Ascending aorta (tissue), 2 donors: Measurements from ENCODE around the gene MAGOH. TPM values are rescaled to one million over a fixed set of nuclear protein-coding genes. Genes with fewer than 3 reads are reported as not detected.
A peak's percentile ranks its signal among the peaks of the same experiment; 100 is the strongest.

Experiments
- DNase-seq, 2 donors: peaks; one replicate each; pipeline ENCODE4 v3.0.0-alpha.2; 2019; ENCODE audit warnings: low spot score in 2 of 2
- H3K27ac ChIP-seq, 2 donors: fragments of 200-600 bp; sonication (generic); one replicate each; pipeline ENCODE4 v1.5.1; 2016 to 2017; ENCODE audit warnings: mild to moderate bottlenecking in 1 of 2
- H3K27me3 ChIP-seq: fragments of 200-600 bp; sonication (generic); one replicate; pipeline ENCODE4 v1.5.1; 2017
- H3K36me3 ChIP-seq, 2 donors: fragments of 200-600 bp; sonication (generic); one replicate each; pipeline ENCODE4 v1.5.1; 2016
- H3K4me1 ChIP-seq, 2 donors: fragments of 200-600 bp; sonication (generic); one replicate each; pipeline ENCODE4 v1.5.1; 2016 to 2017; ENCODE audit warnings: mild to moderate bottlenecking in 1 of 2
- H3K4me3 ChIP-seq, 2 donors: fragments of 200-600 bp; sonication (generic); one replicate each; pipeline ENCODE4 v1.5.1; 2016 to 2017; ENCODE audit warnings: mild to moderate bottlenecking in 1 of 2
- H3K9me3 ChIP-seq, 2 donors: fragments of 200-600 bp; sonication (generic); one replicate each; pipeline ENCODE4 v1.5.1; 2016
- CTCF ChIP-seq, 3 experiments: fragments of 200-600 bp in 2 of 3; fragments of 450-650 bp in 1 of 3; sonication (generic) in 2 of 3; IDR thresholded peaks; one replicate each; pipeline ENCODE4 v1.5.1; 2016 to 2019; ENCODE audit warnings: antibody characterized with exemption in 3 of 3, mild to moderate bottlenecking in 1 of 3, moderate library complexity in 1 of 3
- intact Hi-C: fragments of 100-400 bp; cut with DNase I; formaldehyde crosslinking; loops from one replicate; pipeline ENCODE4 v1.15.1; 2023
- total RNA-seq: library from RNA; depleted of rRNA; stranded (reverse); fragments of >200 nt; gene quantifications from one replicate; pipeline ENCODE4 v1.1.0, GENCODE V29; 2016

MAGOH gene
- total RNA-seq, 1 donor from 2014 or later: 10.9 TPM

- TF ChIP-seq CTCF (IDR thresholded peaks at IDR 0.05): no peak
- intact Hi-C loops: loop anchor here (1.0 to 10.0 kb wide), 4 partner anchors 18 to 1544 kb away; partner anchors contain the start of genes CPT2, MAGOH and PARS2
- peak; percentile 65 to 96 for DNase-seq
- Histone ChIP-seq H3K4me1 (peaks cover 3 to 12% of the 10 kb centered on the region in 2 donors), H3K4me3 (peak within 1 kb of the TSS; percentile 72 to 88), H3K9me3 (no peaks in the 10 kb centered on the region), H3K27ac (peak within 1 kb of the TSS; percentile 91 to 98), H3K27me3 (no peaks in the 10 kb centered on the region), H3K36me3 (peaks cover 3 to 12% of the 10 kb centered on the region in 2 donors)
Measured at GRCh38 chr1:53220171-53220961, 18.0 kb downstream of the MAGOH start, which contains the start of gene CZIB. CZIB (minus strand) TSS chr1:53220634; CDS start chr1:53220575, 59 bp downstream.

GRCh38 chr1:53219711-53220110, 18.6 kb downstream of the MAGOH start:
- H3K36me3 ChIP-seq: peaks cover 9 to 19% of the 10 kb centered on the region in 2 donors
- peak overlapping the region; percentile 72 to 88 for H3K4me3 ChIP-seq
- no peak for TF ChIP-seq CTCF (IDR thresholded peaks at IDR 0.05)
- no peaks in the 10 kb centered on the region for H3K27me3 ChIP-seq
- H3K4me1 ChIP-seq: peaks cover 3 to 12% of the 10 kb centered on the region in 2 donors
- DNase-seq: no peak
- H3K9me3 ChIP-seq: no peaks in the 10 kb centered on the region
- intact Hi-C loops: loop anchor here (1.0 to 10.0 kb wide), 4 partner anchors 19 to 1545 kb away; partner anchors contain the start of genes CPT2, MAGOH and PARS2
- peak overlapping the region; percentile 91 to 98 for H3K27ac ChIP-seq

DNA sequence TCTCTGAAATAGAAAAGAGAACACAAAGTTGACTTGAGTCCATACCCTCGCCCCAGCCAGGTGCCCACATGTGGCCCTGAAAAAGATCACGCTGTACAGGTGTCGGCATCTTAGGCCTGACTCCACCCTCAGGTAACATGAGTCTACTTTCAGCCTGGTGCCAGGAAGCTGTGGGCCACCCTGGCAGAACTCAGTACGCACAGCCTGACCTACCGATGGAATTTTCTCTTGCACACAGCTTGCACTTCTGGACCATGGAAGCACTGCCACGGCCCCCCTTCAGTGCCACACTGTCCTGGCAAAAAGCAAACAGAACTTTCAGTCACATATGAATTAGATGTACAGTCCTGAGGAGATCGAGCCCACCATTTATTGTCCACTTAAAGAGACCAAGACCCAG, 20.1 kb downstream of the MAGOH start:
- Histone ChIP-seq H3K36me3 (peaks cover 22 to 34% of the 10 kb centered on the region in 2 donors), H3K4me1 (peaks cover 3 to 12% of the 10 kb centered on the region in 2 donors), H3K27me3 (no peaks in the 10 kb centered on the region), H3K4me3 (no peak overlapping the region), H3K27ac (no peak overlapping the region), H3K9me3 (no peaks in the 10 kb centered on the region)
- intact Hi-C loops: no loop called here
- no peak for TF ChIP-seq CTCF (IDR thresholded peaks at IDR 0.05)
- DNase-seq: no peak

DNA sequence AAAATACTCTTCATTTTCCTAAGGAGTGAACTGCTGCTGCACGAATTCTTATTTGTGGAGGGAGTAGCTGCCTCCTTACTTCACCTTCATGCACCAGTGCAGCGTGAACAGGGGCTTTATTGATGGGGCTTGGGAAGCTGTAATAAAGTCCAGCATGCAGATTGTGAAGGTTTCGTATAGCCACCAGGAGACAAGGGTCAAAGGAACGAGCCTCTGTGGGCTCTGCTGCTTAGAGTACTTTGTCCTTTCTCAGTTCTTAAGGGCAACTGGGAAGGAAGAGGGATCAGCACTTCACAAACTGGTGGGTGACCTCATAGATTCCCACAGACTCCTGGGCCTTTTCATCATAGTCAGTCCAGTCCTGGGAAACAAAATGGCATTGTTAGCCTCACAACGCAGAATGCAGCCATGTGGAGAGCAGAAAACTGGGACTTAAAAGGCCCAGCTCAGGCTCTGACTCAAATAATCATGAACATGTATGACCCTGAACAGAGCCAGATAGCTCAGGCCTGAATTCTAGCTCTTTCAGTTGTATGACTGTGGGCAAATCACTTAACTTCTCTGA, 23.9 kb downstream of the MAGOH start:
- Histone ChIP-seq H3K9me3 (no peaks in the 10 kb centered on the region), H3K4me3 (no peak overlapping the region), H3K4me1 (peaks cover 0 to 2% of the 10 kb centered on the region in 2 donors), H3K27ac (no peak overlapping the region), H3K36me3 (peaks cover 44 to 71% of the 10 kb centered on the region in 2 donors), H3K27me3 (no peaks in the 10 kb centered on the region)
- intact Hi-C loops: no loop called here
- TF ChIP-seq CTCF (IDR thresholded peaks at IDR 0.05): no peak
- no peak for DNase-seq

- Histone ChIP-seq H3K4me1 (no peaks in the 10 kb centered on the region), H3K27ac (no peak overlapping the region), H3K27me3 (no peaks in the 10 kb centered on the region), H3K9me3 (no peaks in the 10 kb centered on the region), H3K36me3 (peaks cover 55 to 91% of the 10 kb centered on the region in 2 donors), H3K4me3 (no peak overlapping the region)
- intact Hi-C loops: no loop called here
- no peak for DNase-seq
- no peak for TF ChIP-seq CTCF (IDR thresholded peaks at IDR 0.05)
Measured at GRCh38 chr1:53210954-53211353, 27.4 kb downstream of the MAGOH start.
